Prostate gland (tissue), 2 donors: ENCODE results near the gene UFSP2.

Source experiments
- CTCF ChIP-seq, 4 experiments: fragments of 200-600 bp in 2 of 4; fragments of 450-650 bp in 2 of 4; sonication (generic) in 2 of 4; IDR thresholded peaks; 1 replicate in 3 of 4; 2 replicates in 1 of 4; pipeline ENCODE4 v1.5.1; 2016 to 2019; ENCODE audit warnings: antibody characterized with exemption in 4 of 4, mild to moderate bottlenecking in 2 of 4, moderate library complexity in 2 of 4
- POLR2A ChIP-seq: fragments of 450-650 bp; IDR thresholded peaks from one replicate; pipeline ENCODE4 v1.6.1; 2016; ENCODE audit warnings: antibody characterized with exemption, mild to moderate bottlenecking

GRCh38 chr4:185395238-185395955 lies 30.4 kb downstream of the UFSP2 start, which contains the start of gene LRP2BP:
- TF ChIP-seq POLR2A: peak; percentile 71
- no peak for TF ChIP-seq CTCF (IDR thresholded peaks at IDR 0.05)
